GM11168 (cell line): ENCODE measurements around the gene PHETA1.

ENCODE experiments used
- in situ Hi-C: fragments of 300-500 bp; cut with MboI; formaldehyde crosslinking; loops from one replicate; pipeline ENCODE4 v1.12.0; 2022; ENCODE audit warnings: low sequenced_read_pairs; ENCODE audit not compliant: unreplicated experiment

The PHETA1 gene, protein sequence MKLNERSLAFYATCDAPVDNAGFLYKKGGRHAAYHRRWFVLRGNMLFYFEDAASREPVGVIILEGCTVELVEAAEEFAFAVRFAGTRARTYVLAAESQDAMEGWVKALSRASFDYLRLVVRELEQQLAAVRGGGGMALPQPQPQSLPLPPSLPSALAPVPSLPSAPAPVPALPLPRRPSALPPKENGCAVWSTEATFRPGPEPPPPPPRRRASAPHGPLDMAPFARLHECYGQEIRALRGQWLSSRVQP

DNA sequence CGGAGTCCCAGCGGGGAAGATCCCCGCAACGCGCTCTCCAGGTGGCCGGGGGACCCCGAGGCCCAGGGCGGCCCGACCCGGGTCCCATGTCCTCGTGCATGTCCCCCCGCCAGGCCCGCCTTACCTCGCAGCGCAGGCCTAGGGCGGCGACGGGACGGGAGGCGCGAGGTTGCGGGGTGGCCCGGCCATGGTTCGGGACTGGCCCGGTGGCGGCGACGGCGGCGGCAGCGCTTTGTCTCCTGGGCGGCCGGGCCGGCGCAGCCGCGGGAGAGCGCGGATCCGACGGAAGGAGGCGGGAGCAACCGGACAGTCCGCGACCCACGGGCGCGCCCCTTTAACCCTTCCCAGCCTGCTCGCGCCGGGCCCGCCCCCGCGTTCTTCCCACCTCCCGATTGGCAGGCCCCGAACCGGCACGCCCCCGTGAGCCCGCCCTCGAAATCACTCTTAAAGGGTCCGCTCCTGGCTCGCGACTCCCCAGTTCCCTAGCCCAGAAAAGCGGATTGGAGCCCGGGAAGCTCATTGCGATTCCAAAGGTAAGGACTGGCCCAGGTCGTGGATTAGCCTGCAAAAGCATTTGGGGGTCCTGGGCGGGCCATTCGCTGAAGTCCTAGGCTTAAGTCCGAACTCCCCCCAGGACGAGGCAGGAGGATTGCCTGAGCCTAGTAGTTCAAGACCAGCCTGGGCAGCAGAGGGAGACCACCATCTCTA lies at the start of gene PHETA1:
TSS of gene PHETA1 (minus strand) at position 308 of the 708 bp plus-strand sequence. CDS start 5,668 bp downstream, outside the sequence.
- in situ Hi-C loops, result no loop called here

DNA sequence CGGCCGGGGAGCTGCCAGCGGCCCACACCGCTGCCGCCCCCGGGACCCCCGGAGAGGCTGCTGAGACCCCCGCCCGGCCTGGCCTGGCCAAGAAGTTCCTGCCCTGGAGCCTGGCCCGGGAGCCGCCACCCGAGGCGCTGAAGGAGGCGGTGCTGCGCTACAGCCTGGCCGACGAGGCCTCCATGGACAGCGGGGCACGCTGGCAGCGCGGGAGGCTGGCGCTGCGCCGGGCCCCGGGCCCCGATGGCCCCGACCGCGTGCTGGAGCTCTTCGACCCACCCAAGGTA lies 49.6 kb upstream of the PHETA1 start:
- in situ Hi-C loops, result no loop called here

DNA sequence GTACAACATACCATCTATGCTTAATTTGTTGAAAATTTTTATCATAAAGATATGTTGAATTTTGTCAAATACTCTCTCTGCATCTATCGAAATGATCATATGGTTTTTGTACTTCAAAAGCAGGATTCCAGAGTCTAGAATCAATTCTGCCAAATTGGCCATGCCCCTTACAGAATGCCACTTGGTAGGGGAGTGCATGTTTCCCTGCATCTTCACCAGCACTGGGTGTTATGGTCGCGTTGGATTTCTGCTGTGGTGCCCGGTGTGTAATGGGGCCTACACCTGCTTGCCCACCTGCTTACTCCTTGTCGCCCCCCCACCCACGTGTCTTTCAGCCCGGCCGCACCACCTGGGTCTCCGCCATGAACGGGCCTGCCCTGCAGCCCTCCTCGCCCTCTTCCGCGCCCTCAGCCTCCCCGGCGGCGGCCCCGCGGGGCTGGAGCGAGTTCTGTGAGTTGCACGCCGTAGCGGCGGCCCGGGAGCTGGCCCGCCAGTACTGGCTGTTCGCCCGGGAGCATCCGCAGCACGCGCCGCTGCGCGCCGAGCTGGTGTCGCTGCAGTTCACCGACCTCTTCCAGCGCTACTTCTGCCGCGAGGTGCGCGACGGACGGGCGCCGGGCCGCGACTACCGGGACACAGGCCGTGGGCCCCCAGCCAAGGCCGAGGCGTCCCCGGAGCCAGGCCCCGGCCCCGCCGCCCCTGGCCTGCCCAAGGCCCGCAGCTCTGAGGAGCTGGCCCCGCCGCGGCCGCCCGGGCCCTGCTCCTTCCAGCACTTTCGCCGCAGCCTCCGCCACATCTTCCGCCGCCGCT lies 49.1 kb upstream of the PHETA1 start:
- in situ Hi-C loops, result no loop called here

DNA sequence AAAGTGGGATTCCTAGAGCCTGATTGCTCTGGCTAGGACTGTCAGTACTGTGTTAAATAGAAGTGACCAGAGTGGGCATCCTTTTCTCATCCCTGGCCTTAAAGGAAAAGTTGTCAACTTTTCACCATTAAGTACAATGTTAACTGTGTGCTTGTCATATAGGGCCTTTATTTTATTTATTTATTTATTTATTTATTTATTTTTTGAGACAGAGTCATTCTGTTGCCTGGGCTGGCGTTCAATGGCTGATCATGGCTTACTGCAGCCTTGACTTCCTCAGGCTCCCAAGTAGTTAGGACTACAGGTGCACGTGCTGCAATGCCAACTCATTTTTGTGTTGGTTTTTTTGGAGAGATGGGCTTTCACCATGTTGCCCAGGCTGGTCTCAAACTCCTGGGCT lies 48.4 kb upstream of the PHETA1 start:
- in situ Hi-C loops, result no loop called here

DNA sequence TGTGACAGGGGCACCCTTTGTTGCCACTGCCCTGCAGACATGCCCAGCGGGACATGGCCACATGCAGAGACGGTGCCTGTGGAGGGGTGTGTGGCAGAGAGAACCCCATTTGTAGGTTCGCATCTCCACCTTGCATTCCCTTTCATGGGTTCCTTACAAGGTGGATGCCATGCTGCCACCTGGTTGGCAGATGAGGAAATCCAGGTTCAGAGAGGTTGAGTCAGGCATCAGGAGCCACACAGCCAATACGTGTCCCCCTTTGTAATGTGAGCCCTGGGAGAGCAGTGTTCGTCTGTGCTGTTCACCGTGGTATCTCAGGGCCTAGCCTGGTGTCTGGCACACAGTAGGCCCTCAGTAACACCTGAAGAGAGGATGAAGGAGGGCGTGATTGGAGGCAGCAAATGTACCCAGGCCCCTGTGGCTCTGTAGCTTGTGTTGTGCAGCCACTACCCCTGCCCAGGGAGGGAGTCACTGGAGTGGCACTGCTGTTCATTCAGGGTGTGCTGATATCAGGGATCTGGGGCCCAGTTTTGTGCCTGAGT lies 45.9 kb upstream of the PHETA1 start:
- in situ Hi-C loops, result no loop called here

DNA sequence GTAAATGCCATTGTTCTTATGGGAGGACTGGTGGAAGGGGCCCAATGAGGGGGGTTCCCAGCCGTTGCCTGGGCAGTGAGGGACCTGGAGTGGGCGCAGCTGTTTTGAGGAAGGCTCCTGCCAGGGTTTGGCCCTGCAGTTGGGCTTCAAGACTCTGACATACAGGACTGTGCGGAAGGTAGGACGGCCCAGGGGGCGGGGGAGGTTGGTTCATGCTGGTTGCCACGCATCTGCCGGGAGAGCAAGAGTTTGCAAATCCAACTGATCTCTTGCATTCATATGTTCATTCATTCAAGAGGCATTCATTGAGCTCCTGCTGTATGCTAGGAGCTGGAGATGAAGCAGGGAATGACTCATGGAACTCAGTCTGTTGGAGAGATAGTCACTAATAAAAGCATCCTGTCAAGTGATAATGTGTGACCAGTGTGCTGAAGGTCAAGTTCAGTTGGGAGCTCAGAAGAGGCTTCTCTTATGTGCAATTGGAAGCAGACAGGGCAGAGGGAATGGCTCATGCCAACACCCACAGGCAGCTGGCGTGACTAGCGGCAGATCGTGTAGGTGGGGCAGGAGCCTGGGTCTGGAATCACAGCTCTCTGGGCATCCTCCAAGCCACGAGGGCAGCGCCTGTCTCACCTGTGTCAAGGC lies 44.7 kb upstream of the PHETA1 start:
- in situ Hi-C loops, result no loop called here

DNA sequence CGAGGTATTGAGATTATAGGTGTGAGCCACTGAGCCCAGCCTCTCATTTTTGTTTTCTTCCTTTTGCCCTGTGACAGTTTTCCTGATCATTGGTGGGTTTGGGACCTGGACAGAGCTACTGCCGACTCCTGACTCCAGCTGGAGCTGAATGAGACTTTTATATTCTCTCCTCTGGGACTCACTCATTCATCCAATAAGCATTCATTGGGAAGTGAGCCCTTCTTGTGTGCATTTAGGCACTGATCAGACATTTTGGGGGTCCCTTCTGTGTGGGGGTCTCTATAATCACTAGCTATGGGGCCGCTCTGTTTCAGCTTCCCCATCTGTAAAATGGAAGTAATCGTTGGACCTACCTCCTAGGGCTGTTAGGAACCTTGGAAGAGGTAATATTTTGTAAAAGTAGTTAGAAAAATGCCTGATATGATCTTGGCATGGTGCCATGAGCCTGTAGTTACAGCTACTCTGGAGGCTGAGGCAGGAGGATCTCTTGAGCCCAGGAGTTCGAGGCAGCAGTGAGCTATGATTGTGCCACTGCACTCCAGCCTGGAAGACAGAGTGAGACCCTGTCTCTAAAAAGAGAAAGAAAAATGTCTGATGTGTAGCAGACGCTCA lies 44.0 kb upstream of the PHETA1 start:
- in situ Hi-C loops, result no loop called here

DNA sequence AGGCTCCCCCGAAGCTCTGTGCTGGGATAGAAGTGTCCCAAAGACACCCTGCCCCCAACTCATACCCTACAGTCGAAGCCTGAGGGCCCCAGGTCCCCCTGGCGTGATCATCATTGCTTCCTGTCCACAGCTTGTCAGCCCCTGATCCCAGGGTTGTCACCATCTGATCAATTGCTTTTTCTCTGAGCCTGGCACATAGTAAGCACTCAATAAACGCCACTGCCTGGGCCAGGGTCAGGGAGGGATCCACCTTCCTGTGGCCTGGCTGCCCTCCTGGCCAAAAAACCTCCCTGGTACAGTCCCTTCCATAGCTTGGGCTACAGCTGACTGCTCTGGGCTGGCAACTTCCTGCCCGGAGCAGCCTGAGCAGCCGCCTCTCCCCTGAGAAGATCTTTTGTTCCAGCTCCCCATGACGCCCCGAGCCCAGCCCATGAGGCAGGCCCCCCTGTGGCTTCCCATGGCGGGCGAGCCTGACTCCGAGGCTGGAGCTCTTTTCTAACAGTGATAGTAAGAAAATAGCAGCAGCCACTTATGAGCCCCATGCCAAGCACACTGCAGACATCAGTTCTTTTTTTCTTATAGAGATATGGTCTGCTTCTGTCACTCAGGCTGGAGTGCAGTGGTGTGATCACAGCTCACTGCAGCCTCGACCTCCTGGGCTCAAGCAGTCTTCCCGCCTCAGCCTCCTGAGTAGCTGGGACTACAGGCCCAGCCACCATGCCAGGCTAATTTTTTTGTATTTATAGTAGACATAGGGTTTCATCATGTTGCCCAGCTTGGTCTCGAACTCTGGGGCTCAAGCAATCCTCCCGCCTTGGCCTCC lies 43.3 kb upstream of the PHETA1 start:
- in situ Hi-C loops, result no loop called here

DNA sequence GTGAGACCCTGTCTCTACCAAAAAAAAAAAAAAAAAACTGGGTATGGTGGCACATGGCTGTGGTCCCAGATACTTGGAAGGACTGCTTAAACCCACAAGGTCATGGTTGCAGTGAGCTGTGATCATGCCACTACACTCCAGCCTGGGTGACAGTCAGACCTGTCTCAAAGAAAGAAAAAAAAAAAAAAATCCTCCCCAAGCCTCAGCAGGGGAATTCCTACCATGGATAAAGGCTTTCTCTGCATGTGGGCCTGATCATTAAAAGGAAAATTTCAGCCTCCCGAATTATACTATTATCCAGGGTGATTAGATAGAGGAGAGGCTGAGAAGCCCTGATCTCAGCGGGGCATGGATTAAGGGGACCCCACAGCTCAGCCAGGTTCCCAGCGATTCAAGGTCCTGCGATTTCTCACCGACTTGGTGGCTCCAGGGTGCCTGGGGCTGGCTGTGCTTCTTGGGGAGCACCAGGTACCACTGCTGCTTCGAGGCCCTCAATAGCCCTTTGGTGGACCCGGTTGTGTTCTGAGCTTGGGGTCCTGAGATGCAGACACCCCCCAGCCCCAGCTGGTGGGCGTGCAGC lies 42.4 kb upstream of the PHETA1 start:
- in situ Hi-C loops, result no loop called here

DNA sequence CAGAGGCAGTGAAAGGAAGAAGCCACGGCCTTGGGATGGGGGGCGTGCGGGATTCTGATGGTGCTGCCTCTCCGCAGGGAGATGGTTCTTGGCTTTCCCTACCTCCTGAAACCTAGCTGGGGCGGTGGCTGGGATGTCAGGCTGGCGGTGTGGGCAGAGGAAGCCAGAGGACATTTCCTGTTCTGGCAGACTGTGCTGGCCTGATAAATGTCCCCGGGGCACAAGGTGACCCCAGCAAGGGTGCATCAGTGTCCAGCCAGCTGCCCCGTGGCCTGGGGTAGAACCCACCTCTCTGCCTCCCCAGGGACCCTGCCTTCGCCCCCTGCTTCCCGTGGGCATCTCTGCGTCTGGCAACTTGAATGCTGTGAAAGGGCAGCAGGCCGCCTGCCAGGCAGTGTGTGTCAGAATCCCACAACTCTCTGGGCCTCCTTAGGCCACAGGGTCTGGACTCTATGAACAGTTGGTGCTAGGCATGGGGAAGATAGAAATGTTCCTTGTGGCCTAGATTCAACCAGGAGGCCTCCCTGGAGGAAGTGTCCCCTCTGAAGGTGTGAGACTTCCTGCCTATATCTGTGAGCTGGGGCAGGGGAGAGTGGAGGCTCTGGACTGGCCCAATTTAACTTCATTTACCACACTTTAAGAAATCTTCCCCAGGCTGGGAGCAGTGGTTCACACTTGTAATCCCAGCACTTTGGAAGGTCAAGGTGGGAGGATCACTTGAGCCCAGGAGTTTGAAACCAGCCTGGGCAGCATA lies 41.7 kb upstream of the PHETA1 start:
- in situ Hi-C loops, result no loop called here

DNA sequence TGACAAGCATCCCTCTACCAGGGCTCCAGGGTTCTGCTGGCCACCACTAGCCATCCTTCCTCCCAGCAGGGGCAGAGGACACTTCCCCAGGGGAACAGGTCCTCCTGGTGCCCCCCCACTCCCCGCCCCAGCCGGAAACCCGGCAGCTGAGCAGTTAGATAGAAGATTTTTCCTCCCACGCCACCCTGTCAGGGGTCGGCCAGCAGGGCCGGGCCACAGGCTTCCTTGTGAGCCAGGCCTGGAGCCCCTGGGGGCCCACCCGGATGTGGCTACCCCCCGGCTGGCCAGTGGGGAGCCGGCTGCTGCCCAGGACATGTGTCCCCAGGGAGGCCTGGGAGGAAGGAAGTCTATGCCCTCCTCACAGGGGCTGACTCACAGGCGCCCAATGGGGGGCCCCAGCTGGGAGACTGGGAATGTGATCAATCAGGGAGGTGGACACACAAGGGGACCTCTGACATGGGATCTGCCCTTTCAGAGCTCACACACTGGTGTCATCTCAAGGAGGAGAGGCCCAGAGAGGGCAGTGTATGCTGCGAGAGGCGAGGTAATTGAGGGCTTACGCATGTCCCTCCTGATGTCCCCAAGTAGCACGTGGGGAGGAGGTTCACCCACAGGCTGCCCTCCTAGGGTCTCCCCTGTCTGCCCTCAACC lies 41.0 kb upstream of the PHETA1 start:
- in situ Hi-C loops, result loop anchor here (5.0 kb wide), 1 partner anchor 32 kb away; no protein-coding TSS in a partner anchor

DNA sequence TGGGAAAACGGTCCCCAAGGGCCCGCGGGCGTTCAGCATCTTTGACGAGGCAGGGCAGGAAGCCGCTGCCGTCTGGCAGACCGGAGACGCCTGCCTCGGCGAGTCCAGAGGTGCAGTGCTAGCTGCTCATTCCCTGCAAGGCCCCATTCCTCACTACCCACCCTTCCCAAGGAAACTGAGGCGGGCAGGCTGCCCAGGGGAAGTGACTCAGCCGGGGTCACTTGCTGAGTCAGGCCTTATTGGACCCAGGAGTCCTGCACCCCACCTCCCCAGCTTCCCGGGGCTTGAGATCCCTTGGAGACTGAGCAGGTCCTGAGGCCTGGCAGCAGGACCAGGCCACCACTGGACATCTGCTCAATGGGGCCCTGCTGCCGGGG lies 40.5 kb upstream of the PHETA1 start:
- in situ Hi-C loops, result loop anchor here (5.0 kb wide), 1 partner anchor 33 kb away; no protein-coding TSS in a partner anchor

DNA sequence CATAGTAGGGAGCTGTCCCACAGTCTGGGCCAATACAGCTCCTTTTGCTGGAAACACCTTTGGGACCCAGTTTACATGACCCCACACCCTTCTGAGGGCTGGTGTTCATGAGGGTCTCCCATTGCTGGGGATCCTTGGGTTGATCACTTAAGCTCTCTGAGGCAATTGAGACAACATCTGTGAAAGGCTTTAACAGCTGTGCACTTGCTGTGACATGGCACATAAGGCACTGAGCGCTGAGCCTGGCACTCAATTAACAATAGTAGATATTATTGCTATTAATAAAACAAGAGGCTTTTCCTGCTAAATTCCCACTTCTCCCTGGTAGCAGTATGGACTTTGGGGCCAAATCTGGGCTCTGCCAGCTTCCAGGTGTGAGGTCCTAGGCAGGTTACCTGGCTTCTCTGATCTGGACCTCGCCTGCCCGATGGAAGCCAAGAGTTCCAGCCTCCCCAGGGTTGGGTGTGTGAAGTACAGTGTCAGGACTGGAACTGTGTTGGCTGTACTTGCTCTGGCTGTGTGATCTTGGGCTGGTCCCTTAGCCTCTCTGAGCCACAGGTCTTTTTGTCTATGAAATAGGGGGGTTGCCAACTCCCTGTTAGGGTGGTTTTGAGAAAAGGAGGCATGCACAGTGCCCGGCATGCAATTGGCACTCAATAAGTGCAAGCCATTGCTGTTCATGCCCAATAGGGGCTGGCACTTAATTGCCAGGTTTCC lies 39.9 kb upstream of the PHETA1 start:
- in situ Hi-C loops, result loop anchor here (5.0 kb wide), 1 partner anchor 33 kb away; no protein-coding TSS in a partner anchor

DNA sequence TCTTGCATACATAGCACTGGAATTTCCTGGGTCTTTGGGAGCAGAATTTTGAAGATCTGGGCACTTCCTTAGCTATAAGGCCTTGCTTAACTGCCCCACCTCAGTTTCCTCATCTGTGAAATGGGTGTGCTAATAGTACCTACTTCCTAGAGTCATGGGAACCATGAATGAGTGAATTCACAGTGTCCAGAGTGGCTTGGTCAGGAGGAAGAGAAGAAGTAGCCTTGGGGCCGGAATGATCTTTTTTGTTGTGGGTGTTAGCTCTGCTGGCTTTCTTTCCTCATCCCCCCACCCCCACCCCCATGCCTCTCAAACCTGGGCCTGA lies 39.2 kb upstream of the PHETA1 start:
- in situ Hi-C loops, result loop anchor here (5.0 kb wide), 1 partner anchor 34 kb away; no protein-coding TSS in a partner anchor

DNA sequence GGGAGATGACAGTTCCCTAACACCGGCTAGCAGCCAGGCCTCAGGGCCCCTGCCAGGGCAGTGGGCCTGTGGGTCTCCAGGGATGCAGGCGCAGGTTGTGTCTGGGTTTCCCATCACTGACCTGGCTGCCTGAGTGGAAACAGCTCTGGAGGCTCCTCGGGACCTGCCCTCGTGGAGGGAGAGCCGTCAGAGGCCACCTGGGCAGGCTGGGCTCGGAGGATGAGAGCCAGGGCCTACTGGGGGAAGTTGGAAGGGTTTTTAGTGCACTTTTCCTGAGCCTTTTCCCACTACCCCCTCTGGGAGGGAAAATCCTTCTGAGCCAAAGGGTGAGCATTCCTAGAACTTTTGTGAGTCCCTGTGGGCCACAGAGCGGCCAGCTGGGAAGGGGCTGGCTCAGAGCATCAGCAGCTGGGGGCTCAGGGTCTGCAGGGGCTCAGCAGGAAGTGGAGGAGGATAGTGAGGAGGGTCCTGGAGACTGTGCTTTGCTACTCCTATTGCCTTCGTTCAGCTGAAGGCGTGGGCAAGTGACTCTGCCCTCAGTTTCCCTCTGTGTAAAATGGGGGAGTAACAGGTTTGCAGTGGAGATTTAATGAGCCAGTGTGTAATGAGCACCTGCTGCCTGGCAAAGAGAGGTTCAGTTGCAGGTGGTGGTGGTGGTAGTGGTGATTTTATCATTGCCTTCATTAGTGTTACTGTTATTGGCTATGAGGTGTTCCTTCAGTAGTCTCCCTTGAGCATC lies 38.7 kb upstream of the PHETA1 start:
- in situ Hi-C loops, result loop anchor here (5.0 kb wide), 1 partner anchor 35 kb away; no protein-coding TSS in a partner anchor
